Suprapubic skin (tissue), 4 donors: ENCODE results near the gene RAB10.

Experiments
- CTCF ChIP-seq, 2 donors: fragments of 200-600 bp in 1 of 2; fragments of 450-650 bp in 1 of 2; sonication (generic) in 1 of 2; IDR thresholded peaks; one replicate each; pipeline ENCODE4 v1.5.1; 2016 to 2019; ENCODE audit warnings: antibody characterized with exemption in 2 of 2, mild to moderate bottlenecking in 1 of 2, moderate library complexity in 1 of 2
- EP300 ChIP-seq: sonication (generic); formaldehyde crosslinking; IDR thresholded peaks from one replicate; pipeline ENCODE4 v1.6.1; 2017; ENCODE audit warnings: antibody characterized with exemption
- POLR2A ChIP-seq, 2 donors: fragments of 450-650 bp; IDR thresholded peaks; one replicate each; pipeline ENCODE4 v1.6.1; 2017; ENCODE audit warnings: antibody characterized with exemption in 2 of 2, mild to moderate bottlenecking in 2 of 2, moderate library complexity in 2 of 2
- POLR2AphosphoS5 ChIP-seq, 3 donors: sonication (generic); formaldehyde crosslinking; IDR thresholded peaks; one replicate each; pipeline ENCODE4 v1.6.1; 2017; ENCODE audit warnings: antibody characterized with exemption in 3 of 3

GRCh38 chr2:26144031-26144430 lies 110.1 kb downstream of the RAB10 start:
- no peak for TF ChIP-seq CTCF (IDR thresholded peaks at IDR 0.05)
- no peak for TF ChIP-seq POLR2A (IDR thresholded peaks at IDR 0.05)
- TF ChIP-seq POLR2AphosphoS5 (IDR thresholded peaks at IDR 0.05): no peak
- TF ChIP-seq EP300: no peak
